T-helper 1 cell treated with Interleukin-12 subunit alpha and Interleukin-12 subunit beta and Interleukin-4 antibody, amounts not matched to agents 30 μg/mL and 1 μg/mL, for 36 hours (primary cell): Measurements from ENCODE around the gene LIN7C.
"Not testable (repeated sequence)": the region's sequence is repeated elsewhere in the genome, so short reads cannot be mapped to it uniquely, and the experiment has no call there.

Source experiments
- H3K27ac Mint-ChIP-seq: one replicate; pipeline ENCODE4 v1.8.0; 2021; ENCODE audit warnings: mild to moderate bottlenecking, mixed read lengths
- H3K27me3 Mint-ChIP-seq: one replicate; pipeline ENCODE4 v1.8.0; 2021; ENCODE audit warnings: low read depth, mixed read lengths
- H3K36me3 Mint-ChIP-seq: one replicate; pipeline ENCODE4 v1.8.0; 2021; ENCODE audit warnings: low read depth, mixed read lengths
- H3K4me1 Mint-ChIP-seq: one replicate; pipeline ENCODE4 v1.8.0; 2021; ENCODE audit warnings: low read depth, mixed read lengths
- H3K4me3 Mint-ChIP-seq: one replicate; pipeline ENCODE4 v1.8.0; 2021; ENCODE audit warnings: mild to moderate bottlenecking, moderate library complexity, mixed read lengths
- H3K9me3 Mint-ChIP-seq: one replicate; pipeline ENCODE4 v1.8.0; 2021; ENCODE audit warnings: mixed read lengths

LIN7C gene

DNA sequence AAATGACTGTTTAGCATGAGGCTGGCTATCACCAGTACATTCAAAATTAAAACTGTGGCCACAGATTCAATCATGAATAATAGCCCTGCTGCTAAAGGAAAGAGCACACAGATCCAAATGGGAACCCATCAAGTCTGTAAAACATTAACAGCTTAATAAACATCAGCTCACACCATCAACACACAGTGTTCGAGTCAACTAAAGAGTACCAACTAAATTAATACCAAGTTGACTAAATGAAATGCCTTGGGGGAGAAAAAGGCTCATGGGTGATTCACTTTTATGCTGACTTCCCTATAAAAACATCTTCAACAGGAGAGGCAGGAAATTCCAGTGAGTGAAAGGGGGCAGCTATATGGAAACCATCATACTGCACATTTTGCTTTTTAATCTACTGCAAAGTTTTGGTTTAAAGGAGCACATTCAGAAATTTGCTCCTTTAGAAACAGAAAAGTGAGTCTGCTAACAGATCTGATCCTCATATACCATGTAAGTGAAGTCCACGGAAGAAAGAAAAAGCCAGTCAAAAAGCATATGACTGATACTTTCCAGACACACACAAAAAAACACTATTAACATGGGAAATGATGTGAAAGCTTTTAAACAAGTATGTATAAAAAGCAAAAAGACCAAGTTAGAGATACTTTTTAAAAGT lies 50.3 kb downstream of the LIN7C start:
- H3K4me1 Mint-ChIP-seq: no peaks in the 10 kb centered on the region

GRCh38 chr11:27455667-27456066 lies 50.9 kb downstream of the LIN7C start:
- Mint-ChIP-seq H3K9me3 (no peaks in the 10 kb centered on the region), H3K4me3 (no peak overlapping the region), H3K36me3 (no peaks in the 10 kb centered on the region), H3K27ac (no peak overlapping the region), H3K27me3 (peaks cover 4% of the 10 kb centered on the region), H3K4me1 (no peaks in the 10 kb centered on the region)

More for the DNA sequence above, 50.3 kb downstream of the LIN7C start:
- Mint-ChIP-seq H3K27me3 (peaks cover 4% of the 10 kb centered on the region), H3K9me3 (no peaks in the 10 kb centered on the region), H3K36me3 (no peaks in the 10 kb centered on the region), H3K27ac (no peak overlapping the region), H3K4me3 (no peak overlapping the region)

DNA sequence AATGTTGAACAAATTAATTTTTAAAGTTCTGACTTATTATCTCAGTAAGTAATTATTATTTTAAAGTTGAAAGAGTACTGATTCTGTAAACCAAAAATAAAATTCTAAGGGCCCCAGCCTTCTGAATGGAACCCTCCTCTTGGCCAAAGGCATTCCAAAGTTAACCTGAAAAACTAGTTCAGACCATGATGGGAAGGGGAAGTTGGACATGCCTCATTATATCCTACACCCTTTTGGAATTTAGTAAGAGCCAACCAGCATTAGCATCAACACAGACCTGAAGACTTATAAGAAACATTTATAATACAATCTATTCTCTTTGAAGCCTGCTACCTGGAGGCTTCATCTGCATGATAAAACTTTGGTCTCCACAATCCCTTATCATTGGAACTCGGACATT lies 52.9 kb downstream of the LIN7C start:
- no peak overlapping the region for H3K4me3 Mint-ChIP-seq
- H3K36me3 Mint-ChIP-seq: no peaks in the 10 kb centered on the region
- no peaks in the 10 kb centered on the region for H3K9me3 Mint-ChIP-seq
- peaks cover 4% of the 10 kb centered on the region for H3K27me3 Mint-ChIP-seq
- H3K27ac Mint-ChIP-seq: no peak overlapping the region
- H3K4me1 Mint-ChIP-seq: no peaks in the 10 kb centered on the region

GRCh38 chr11:27452147-27452546 lies 54.4 kb downstream of the LIN7C start:
- H3K4me1 Mint-ChIP-seq: no peaks in the 10 kb centered on the region
- H3K9me3 Mint-ChIP-seq: no peaks in the 10 kb centered on the region
- no peaks in the 10 kb centered on the region for H3K36me3 Mint-ChIP-seq
- no peak overlapping the region for H3K27ac Mint-ChIP-seq
- H3K4me3 Mint-ChIP-seq: no peak overlapping the region
- H3K27me3 Mint-ChIP-seq: peaks cover 4% of the 10 kb centered on the region

DNA sequence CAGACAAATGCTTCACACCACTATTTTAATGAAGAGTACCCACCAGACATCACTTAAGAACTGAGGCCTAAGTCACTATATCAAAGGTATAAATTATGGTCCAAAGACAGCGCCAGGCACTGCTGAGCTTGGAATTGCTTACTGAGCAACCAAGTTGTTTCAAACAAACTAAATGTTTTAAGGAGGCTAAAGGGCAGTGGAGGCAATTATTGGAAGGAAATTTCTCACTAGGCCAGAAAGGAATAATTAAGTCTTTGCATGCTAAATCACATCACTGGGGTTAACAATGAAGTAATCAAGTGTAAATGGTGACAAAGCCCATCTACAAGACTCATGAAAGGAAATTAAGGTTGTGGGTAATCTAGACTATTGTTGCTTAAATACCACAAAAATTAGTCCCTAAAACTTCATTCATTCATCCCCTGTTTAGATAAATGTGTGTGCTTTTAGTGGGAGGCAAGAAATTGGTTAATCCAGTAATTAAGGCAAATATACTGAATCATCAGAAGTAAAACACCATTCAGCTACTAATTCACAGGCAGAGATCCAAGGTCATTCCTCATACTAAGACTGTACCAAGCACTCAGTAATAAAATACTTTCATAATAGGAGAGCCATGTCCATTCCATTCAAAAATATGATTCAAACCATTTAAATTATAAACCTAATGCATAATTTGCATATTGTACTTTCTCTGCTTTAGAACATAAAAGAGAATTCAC lies 55.2 kb downstream of the LIN7C start:
- Mint-ChIP-seq H3K27me3 (peaks cover 4% of the 10 kb centered on the region), H3K27ac (no peak overlapping the region), H3K9me3 (no peaks in the 10 kb centered on the region), H3K4me3 (no peak overlapping the region), H3K4me1 (no peaks in the 10 kb centered on the region), H3K36me3 (no peaks in the 10 kb centered on the region)

- not testable (repeated sequence) for H3K4me1 Mint-ChIP-seq, H3K4me3 Mint-ChIP-seq, H3K27me3 Mint-ChIP-seq, H3K27ac Mint-ChIP-seq, H3K9me3 Mint-ChIP-seq, H3K36me3 Mint-ChIP-seq
These were observed 58.4 kb downstream of the LIN7C start for GRCh38 chr11:27448184-27448540.

DNA sequence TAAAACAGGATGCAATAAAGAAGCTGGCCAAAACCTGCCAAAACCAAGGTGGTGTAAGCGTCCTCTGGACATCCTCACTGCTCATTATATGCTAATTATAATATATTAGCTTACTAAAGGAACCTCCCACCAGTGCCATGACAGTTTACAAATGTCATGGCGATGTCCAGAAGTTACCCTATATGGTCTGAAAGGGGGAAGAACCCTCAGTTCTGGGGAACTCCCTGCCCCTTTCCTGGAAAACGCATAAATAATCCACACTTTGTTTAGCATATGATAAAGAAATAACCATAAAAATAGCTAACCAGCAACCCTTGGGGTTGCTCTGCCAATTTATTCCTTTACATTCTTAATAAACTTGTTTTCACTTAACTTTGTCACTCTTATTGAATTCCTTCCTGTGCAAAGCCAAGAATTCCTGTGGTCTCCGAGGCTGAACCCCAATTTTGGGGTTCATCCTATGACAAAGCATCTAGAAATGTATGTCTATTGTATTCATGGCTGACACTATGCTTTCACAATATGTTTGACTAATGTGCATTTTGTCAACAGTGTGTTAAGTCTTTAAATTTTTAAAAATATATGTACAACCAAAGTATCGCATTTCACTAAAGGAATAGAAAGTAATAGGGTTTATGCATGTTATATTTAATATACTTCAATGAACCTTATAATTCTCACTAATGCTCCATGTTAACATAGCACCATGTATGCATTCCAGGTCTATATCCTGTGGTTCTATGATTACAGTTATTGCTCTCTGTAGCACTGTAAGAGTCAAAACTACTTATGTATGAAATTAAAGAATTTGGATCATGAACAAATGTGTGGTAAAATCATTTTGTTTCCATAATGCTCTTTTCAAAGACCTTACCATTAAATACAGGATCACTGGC lies 59.0 kb downstream of the LIN7C start:
- no peaks in the 10 kb centered on the region for H3K27me3 Mint-ChIP-seq
- no peaks in the 10 kb centered on the region for H3K4me1 Mint-ChIP-seq
- no peaks in the 10 kb centered on the region for H3K9me3 Mint-ChIP-seq
- no peaks in the 10 kb centered on the region for H3K36me3 Mint-ChIP-seq
- H3K4me3 Mint-ChIP-seq: no peak overlapping the region
- no peak overlapping the region for H3K27ac Mint-ChIP-seq

DNA sequence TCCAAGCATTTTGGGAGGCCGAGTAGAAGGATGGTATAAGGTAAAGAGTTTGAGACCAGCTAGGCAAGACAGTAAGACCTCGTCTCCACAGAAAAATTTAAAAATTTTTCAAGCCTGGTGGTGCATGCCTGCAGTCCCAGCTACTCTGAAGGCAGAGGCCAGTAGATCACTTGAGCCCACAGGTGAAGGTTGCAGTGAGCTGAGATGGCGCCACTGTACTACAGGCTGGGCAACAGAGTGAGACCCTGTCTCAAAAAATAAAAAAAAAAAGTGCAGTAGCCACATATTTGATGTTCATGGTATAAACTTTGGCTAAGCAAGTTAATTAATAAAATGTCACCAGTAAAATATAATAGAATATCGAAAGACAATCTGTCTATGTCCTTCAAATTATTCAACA lies 60.9 kb downstream of the LIN7C start:
- no peak overlapping the region for H3K4me3 Mint-ChIP-seq
- no peaks in the 10 kb centered on the region for H3K36me3 Mint-ChIP-seq
- H3K4me1 Mint-ChIP-seq: no peaks in the 10 kb centered on the region
- no peaks in the 10 kb centered on the region for H3K9me3 Mint-ChIP-seq
- no peak overlapping the region for H3K27ac Mint-ChIP-seq
- H3K27me3 Mint-ChIP-seq: peaks cover 5% of the 10 kb centered on the region

GRCh38 chr11:27444801-27445215 lies 61.8 kb downstream of the LIN7C start:
- Mint-ChIP-seq H3K4me3 (no peak overlapping the region), H3K36me3 (no peaks in the 10 kb centered on the region), H3K27me3 (peaks cover 5% of the 10 kb centered on the region), H3K27ac (no peak overlapping the region), H3K9me3 (no peaks in the 10 kb centered on the region), H3K4me1 (no peaks in the 10 kb centered on the region)
